Right lung (tissue), 5 donors: Measurements from ENCODE around the gene IL1RAP. TPM values are rescaled to one million over a fixed set of nuclear protein-coding genes. Genes with fewer than 3 reads are reported as not detected.

Experiments
- DNase-seq, 2 donors: peaks; one replicate each; pipeline ENCODE4 v3.0.0-alpha.2; 2013
- polyA plus RNA-seq, 5 donors: library from polyadenylated mRNA; unstranded; fragments of 120-200 nt; gene quantifications; one replicate each; pipeline versions ENCODE4 v1.2.1 to v1.2.3, GENCODE V29; 2013; ENCODE audit warnings: inconsistent platforms in 1 of 5, low replicate concordance in 1 of 5; ENCODE audit not compliant: insufficient read length in 5 of 5, insufficient read depth in 1 of 5

The IL1RAP gene
- polyA plus RNA-seq, 5 donors, result 15.6 to 28.6 (median 21.2) TPM

DNA sequence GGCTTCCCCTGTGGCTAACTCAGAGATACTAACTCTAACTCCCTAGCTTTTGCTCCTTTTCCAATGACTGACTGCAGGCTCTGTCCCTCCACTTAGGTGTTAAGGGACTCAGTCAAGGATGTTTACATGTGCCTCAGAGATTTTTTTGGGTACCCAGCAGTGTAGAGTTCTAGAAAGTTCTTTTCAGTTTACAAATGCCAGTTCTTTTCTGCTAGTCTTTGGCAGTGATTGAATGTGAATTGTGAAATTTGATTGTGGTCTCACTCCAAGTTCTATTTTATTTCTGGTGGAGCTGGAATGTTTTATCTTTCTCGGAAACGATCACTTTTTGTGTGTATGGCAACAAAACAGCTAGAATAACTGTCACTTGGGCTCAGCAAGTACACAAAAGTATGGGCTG, 60.6 kb downstream of the IL1RAP start:
- no peak for DNase-seq

DNA sequence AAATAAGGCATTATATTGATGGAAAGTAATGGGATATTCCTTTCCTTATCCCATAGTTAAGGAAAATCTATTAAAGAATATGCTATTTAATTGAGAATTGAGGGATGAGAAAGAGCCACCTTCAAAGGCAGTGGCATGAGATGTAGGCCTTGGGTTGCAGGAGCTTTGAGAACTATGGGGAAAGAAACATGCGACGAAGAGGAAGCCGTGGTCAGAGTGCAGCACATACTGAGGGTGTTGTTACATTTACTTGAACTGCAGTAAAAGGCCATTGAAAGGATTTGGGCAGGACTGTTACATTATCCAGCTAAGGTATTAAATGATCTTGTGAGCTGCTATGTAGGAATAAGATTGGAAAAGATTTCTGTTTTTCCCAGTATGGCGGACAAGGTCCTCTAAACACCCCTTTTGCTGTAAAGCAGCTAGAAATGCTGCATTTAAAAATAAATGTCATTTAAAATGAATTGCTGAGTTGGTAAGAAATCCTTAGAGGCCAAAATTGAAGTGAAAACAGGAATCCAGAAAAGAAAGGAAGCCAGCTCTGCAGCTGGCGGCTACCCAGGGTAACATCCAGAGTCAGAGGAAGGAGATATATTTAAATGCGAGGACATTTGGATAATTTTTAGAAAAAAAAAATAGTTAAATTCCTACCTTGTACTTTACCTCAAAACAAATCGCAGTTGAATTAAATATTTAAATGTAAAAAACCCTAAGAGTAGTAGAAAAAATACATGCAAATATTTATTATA, 61.7 kb downstream of the IL1RAP start:
- DNase-seq, result no peak

DNA sequence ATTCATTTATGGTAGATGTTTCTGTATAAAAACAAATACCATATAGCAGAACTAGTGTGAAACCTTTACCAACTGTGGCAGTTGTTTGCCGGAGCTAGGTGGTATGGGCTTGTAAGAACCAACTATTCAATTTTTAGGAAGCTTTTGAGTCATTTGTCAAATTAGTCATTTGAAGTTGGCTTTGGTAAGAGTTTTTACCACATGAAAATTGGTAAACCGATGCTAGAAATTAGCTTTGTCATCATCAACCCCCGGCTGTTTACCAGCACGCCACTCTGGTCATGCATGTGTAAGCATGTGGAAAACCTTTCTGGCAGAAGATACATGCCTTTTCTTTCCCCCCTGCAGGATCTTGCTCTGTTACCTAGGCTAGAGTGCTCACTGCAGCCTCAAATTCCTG, 63.3 kb downstream of the IL1RAP start:
- DNase-seq, result no peak

DNA sequence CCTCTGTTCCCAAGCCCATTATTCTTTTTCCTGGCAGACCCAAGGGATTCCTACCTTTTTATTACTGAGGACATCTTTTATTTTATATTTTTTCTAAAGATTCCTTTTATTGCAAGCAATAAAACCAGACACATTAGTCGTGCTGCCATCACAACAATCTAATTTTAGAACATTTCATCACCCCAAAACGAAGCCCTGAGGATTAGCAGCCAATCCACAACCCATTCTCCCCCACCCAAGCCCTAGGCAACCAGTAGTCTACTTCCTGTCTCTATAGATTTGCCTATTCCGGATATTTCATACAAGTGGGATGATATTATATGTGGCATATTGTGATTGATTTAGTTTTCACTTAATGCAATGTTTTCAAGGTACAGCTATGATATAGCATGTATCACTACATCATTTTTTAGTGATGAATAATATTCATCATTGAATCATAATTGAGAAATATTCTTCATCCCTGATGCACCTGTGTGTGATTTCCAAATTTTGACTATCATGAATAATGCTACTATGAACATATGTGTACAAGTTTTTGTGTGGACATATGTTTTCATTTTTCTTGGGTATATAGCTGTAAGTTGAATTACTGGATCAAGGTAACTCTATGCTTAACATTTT, 65.7 kb downstream of the IL1RAP start:
- DNase-seq, result no peak

DNA sequence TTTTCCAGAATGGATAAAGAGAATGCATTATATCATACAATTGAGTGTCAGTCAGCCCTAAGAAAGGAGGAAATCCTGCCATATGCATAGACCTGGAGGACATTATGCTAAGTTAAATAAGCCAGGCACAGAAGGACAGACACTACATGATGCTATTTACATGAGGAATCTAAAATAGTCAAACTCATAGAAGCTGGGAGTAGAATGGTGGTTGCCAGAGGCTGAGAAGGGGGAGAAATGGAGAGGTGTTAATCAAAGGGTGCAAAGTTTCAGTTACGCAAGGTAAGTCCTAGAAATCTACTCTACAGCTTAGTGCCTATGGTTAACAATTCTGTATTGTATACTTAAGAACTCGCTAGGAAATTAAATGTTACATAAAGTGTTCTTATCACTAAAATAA, 66.5 kb downstream of the IL1RAP start:
- no peak for DNase-seq

DNA sequence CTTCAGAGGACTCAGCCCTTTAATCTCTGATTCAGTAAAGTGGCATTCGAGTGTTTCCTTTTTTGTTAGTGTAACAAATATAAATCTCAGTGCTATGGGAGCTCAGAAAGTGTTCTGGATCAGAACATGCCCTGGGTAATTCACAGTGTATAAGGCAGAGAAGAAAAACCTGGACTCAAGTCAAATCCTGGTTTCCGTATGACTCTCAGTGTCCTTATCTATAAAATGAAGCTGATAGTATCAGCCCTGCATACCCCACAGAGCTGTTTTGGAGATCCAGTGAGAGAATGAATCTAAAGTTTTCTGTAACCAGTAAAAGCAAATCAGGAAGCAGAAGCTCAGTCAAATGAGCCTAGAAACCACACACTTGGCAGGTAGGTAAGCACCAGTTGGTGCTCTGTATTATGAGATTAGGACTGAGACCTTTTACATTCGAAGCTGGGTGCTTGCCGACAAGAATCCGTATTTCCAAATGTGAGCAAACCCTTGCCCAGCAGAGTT, 67.2 kb downstream of the IL1RAP start:
- DNase-seq, result no peak

DNA sequence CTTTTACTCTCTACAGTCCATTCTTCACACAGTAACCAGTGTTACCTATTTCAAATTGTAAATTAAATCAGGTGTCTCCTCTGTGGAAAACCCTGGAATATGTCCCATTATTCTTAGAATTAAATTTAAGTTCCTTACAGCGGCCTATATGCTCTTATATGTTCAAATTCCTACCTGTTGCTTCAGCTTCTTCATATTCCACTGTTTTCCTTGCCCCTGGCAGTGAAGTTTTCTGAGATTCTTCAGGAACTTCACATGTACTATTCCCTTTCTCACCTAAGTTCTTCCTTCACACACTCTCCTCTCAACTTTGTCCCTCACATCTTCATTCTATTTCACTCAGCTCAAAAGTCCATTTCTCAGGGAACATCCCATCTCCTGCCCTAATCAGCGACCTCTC, 68.8 kb downstream of the IL1RAP start:
- no peak for DNase-seq

DNA sequence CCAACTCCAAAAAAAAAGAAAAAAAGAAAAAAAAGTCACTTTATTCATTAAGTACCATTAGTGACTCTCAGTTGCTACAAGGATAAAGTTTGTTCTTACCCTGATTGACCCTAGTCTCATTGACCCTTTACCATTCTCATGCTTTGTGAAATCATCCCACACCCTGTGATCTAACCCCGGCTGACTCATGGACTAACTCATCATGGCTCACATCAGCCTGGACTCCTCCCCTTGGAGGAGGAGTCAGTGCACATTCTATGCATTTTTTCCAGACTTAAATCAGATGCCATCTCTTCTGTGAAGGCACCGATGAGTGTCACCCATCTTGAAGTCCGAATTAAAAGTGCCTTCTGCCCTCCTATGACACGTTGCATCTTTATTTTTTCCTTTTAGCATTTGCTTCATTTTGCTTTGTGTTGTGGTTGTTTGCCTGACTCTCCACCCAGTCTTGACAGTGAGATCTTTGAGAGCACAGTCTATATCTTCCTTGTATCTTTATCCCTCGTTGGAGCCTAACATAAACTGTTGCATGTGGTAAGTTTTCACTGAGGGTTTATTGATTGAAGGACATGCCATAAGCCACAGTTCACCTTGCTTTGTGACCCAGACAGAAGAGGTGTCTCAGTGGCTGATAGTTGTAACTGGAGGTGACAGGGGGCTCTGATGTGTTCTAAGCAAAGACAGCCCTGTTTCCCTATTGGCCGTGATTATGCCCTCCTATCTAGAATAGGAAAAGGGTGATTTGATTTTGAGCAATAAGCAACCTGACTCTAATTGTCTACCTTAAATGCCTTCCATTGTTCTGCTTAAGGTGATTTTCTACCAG, 72.1 kb downstream of the IL1RAP start:
- no peak for DNase-seq

DNA sequence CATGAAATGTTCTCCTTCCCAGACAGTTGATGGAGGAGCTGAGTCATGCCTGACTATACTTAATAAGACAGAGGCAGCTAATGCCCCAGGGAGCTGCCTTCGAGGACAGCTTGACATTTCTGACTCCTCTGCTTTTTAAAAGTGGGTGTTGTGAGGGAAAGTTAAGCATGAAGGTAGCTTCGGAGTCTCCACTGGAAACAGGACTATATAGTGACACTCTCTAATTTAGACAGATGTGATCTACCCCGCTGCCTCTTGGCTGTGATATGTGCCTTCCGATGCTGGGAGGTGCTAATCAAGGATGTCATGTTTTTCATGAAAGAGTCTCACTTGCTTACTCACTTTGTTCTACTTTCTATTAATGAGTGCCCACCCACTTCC, 72.7 kb downstream of the IL1RAP start:
- no peak for DNase-seq

DNA sequence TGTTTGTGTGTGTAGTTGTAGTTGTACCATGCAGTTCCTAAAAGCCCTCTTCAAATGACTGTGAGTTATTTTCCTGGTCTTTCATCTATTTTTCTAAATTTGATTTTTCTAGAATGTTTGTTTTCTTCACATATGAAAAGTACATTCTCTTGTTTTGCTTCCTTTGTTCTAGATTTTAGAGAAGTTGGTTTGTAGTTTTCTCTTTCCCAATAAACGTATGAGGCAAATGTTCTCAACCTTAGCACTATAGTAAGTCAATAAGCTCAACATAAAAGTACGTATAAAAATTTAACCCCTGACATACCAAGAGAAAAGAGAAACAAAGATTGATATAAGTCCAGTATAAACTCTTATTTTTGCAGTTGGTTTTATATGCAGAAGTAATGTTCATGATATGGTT, 74.7 kb downstream of the IL1RAP start:
- no peak for DNase-seq

DNA sequence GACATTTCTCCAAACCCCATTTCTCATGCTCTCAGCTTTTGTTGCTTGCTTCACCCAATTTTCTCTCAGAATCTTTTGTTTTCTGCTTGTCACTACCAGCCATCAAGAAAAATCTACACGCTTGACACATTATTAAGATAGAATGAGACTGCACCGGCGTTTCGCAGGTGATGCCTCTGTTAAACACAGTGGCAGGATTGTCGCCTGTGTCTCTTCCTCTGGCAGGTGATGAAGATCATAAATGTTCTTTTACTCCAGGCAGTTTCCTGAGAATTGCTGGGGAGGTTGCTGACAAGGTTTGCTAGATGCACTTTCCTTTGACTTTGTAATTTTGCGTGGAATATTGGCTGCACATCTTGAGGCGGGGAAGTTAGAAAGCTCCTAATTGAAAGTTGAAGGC, 75.4 kb downstream of the IL1RAP start:
- no peak for DNase-seq

DNA sequence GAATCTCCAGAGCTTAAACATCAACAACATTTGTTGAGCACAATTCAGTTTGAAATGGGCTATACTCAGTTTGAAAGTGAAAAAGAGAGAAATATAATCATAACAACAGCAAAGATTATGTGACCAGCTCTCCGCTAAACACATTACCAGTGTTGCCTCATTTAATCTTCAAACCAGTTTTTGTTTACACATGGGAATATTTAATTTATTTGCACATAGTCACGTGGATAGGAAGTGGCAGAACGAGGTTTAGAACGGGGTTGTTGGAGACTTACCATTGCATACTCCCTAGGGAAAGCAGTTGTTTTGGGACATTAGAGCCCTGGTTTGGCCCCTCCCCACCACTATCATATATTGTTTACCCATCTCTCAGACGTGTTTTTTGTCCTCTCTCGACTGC, 77.2 kb downstream of the IL1RAP start:
- no peak for DNase-seq

DNA sequence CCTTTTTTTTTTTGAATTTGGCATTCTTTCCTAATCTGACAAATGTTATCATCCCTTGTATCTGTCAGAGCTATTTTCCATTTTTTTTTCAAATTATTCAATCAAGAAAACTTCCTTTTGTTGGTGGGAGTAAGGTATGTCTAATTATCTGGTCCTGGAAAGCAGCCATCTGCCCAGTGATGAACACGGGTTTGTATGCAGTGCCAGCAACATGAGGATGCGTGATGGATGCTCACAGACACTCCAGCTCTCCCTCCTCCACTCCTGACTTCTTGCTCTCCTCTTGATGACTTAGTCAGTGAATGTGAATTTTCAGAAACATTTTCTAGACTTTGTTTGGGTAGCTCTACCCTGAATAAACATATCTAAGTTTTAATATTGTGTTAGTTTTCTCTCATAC, 79.2 kb downstream of the IL1RAP start:
- no peak for DNase-seq

DNA sequence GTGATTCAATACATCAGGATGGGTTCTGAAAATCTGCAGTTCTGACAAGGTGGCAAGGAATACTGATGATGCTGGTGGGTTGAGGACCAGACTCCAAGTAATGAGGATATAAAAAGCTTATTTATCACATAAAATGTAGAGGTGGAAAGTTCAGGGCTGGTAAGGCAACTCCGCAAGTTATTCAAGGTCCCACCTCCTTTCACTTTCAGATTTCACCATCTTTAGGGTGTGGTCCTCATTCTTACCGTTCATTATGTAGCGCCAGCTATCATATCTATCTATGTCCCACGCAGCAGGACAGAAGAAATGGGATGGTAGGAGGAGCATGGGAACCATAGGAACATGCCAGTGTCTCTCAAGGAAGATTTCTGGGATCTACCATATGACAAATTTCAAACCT, 80.3 kb downstream of the IL1RAP start:
- no peak for DNase-seq

DNA sequence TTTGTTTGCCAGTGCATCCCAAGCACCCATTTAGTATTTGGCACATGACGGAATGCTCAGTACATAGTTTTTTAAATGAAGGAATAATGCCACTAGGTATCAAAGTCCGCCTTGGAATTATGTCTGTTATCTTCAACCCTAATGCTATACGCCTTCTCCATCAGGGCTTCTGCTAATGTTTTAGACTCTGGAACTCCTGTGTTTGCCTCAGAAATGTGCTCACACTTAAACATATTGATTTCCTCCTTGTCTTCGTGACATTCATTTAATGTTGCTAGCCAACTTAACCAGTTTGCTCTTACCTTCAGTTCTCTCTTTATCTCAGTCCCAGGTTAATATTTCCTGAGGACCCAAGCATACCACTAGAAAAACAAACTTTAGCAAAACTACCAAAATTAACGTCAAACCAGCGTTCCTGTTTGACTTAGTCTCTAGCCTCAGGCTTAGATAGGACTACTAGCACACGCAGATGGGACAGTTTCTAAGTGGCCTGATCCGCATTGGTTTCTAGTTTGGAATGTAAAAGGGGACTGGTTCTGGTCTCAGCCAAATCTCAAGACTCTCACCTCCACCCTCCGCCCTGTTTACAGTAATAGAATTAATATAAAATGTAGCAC, 81.4 kb downstream of the IL1RAP start:
- no peak for DNase-seq

DNA sequence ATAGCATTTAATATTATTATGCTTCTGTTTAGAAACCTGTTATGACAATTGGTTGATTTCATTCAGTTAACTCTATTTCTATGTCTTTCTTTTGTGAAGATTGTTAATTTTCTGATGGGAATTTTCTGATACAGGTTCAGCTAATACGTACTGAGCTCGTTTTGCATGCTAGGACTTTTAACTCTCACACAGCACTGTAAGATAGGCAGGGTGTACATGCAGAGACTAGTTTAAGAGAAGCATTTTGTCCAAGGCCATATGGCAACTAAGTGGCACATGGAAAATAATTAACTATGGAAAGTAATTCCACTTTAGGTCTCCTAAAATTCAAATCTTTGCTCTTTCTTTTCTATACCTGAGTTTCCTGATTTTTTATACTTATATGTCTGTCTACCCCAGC, 81.9 kb downstream of the IL1RAP start:
- no peak for DNase-seq

DNA sequence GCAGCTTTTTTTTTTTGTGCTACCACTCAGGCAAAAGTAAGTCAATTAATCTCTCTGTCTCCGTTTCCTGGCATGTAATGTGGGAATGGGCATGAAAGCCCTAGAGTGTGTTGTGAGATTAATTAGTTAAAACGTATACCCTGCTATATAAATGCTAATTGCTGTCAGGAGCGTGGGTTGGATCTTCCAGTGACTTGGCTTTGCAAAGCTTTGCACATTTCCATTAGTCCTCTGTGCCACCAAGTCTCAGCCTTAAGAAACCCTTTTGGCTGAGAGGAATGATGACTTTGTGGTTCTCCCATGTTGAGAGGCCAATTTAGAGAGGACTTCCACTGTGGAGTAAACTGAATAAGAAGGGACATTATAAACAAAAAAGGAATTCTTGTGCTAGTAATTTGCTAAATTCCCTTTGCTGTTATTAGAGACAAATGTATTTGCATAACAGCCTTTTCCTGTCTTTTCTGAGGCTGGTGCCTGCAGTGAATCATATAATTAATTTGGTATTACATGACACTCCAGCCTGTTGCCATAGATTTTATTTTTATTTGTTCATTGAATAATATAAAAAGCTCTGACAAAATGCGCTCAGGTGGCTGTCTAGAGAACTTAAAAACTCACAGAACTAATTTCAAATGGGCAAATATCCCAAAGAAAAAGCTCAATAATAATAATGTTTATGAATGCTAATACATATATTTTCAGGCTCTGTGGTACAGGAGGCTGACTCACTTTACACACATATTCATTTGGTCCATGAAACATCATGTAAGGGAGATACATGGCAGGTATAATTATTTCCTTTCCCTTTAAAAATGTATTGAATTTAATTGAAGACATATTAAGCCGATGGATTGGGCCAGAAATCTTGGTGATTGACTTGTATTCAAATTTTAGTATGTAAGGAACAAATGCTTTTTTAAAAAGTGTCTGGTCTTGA, 82.7 kb downstream of the IL1RAP start:
- no peak for DNase-seq

DNA sequence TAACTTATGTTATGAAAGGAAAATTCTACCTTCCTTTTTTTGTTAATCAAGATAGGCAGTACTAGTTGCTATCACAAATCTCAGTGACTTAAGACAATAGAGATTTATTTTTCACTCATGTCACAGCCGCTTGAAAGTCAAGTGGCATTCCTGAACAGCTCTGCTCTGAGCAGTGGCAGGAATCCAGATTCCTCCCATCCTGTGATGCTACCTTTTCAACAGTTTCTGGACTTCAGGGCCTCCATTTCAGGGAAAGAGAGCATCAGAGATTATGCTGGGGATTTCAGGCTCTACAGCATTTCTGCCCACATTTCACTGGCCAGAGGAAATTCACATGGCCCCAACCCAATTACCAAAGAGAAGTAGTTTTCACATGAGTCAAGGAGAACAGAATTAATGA, 83.4 kb downstream of the IL1RAP start:
- no peak for DNase-seq

DNA sequence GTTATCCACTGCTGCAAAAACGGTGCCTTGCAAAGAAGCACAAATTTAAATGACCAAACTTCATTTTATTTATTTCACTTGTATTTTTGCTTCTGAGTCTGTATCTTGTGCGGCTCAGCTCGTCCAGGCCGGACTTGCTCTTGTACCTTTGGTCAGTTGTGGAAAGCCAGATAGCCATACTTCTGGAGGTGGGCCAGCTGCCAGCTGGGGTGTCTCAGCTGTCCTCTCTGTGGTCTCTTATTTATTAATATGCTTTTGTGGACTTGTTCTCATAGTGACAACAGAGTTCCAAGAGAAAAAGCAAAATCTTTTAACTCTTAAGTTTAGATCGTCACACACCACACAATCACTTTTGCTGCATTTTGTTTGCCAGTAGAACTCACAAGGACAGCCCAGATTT, 87.7 kb downstream of the IL1RAP start:
- DNase-seq, result peak in 1 of 2 donors; percentile 36

DNA sequence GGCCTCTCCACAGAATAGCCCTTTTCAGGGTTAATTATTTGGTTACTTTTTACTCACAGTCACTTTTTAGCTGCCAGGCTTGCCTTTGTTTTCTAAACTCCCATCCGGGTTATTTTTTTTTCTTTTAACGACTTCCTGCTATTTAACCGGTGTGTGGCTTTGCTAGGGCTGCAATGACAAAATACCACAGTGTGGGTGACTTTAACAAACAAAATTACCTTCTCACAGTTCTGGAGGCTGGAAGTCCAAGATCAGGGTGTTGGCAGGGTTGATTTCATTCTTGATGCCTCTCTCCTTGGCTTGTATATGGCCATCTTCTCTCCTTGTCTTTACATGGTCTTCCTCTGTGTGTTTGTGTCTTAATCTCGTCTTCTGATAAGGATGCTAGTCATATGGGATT, 91.5 kb downstream of the IL1RAP start:
- DNase-seq, result no peak

DNA sequence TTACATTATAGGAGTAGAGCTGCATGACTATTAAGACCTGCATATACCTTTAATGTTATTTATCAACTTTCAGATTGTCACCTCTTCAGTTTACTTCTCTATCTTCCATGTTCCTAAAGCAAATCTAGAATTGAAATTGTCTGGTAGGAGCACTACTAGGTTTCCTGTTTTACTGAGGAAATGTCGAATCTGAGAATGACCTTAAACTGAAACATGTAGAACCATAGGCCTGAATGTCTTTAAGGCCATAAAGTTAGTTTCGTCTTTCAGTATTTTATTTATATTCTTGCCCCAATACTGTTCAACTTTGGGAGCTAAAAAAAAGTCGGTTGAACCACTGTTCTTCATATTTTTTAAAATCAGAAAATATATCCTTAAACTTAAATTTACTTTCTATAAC, 92.7 kb downstream of the IL1RAP start:
- DNase-seq, result no peak
